ENCODE measurements around the gene NLK. TPM values are rescaled to one million over a fixed set of nuclear protein-coding genes. Genes with fewer than 3 reads are reported as not detected.

NLK gene
- total and polyA plus RNA-seq, 2 donors (not counting 1 experiment from before 2014, with no cell fraction given), result 14.4 to 16.1 TPM

DNA sequence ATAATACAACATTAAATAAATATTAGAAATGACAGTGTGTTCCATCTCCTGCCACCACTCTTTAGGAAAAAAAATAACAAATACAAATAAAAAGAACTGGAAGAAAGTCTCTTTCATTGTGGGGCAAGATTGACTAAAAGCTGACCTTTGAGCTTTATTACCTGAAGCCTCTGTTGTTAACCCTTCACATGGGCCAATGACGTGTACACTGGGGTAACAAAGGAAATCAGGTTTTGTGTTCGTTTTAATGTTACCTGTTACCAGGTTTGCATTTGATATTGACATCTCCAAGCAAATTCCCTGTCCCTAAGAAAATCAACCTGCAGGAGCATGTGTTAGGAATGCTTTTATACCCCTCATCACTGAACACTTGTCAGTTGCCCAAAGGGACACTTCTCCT lies 39.0 kb downstream of the NLK start:
- no peak overlapping the region for H3K4me2 ChIP-seq (ENCODE audit: extremely low read depth, insufficient read depth, low read length)
- no peaks in the 10 kb centered on the region for H3K4me1 ChIP-seq (ENCODE audit: control insufficient read depth, extremely low read depth, insufficient read depth, low read length)
- no peaks in the 10 kb centered on the region for H4K20me1 ChIP-seq (ENCODE audit: control insufficient read depth, extremely low read depth, insufficient read depth, low read length)
- H3K36me3 ChIP-seq (ENCODE audit: control insufficient read depth, insufficient read depth, low read length), result no peaks in the 10 kb centered on the region
- no peak overlapping the region for H2AFZ ChIP-seq (ENCODE audit: low read length)
- no peak overlapping the region for H3K4me3 ChIP-seq (replicated peaks in 1 of 4; ENCODE audit: control extremely low read depth in 1 of 4, insufficient read depth in 1 of 4, low read depth in 3 of 4, low read length in 4 of 4)
- no peak for DNase-seq (ENCODE audit: low read depth in 2 of 2)
- H3K27ac ChIP-seq (ENCODE audit: insufficient read depth, low read length), result no peak overlapping the region
- TF ChIP-seq EZH2 (IDR thresholded peaks at IDR 0.05; ENCODE audit: low read length, missing control alignments), result no peak
- TF ChIP-seq, protein P1, sequence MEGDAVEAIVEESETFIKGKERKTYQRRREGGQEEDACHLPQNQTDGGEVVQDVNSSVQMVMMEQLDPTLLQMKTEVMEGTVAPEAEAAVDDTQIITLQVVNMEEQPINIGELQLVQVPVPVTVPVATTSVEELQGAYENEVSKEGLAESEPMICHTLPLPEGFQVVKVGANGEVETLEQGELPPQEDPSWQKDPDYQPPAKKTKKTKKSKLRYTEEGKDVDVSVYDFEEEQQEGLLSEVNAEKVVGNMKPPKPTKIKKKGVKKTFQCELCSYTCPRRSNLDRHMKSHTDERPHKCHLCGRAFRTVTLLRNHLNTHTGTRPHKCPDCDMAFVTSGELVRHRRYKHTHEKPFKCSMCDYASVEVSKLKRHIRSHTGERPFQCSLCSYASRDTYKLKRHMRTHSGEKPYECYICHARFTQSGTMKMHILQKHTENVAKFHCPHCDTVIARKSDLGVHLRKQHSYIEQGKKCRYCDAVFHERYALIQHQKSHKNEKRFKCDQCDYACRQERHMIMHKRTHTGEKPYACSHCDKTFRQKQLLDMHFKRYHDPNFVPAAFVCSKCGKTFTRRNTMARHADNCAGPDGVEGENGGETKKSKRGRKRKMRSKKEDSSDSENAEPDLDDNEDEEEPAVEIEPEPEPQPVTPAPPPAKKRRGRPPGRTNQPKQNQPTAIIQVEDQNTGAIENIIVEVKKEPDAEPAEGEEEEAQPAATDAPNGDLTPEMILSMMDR (conservative IDR thresholded peaks at IDR 0.05 in 1 of 2, IDR thresholded peaks at IDR 0.05 in 1 of 2; ENCODE audit: low read depth in 1 of 2, low read length in 2 of 2), result no peak
- no peaks in the 10 kb centered on the region for H3K9me3 ChIP-seq (ENCODE audit: control insufficient read depth, insufficient read depth, low read depth, low read length)
- no peaks in the 10 kb centered on the region for H3K27me3 ChIP-seq (ENCODE audit: control insufficient read depth, insufficient read depth, low read length)
- H3K79me2 ChIP-seq (ENCODE audit: control insufficient read depth, insufficient read depth, low read length), result peaks cover 17% of the 10 kb centered on the region
- H3K9ac ChIP-seq (ENCODE audit: insufficient read depth, low read length), result no peak overlapping the region

DNA sequence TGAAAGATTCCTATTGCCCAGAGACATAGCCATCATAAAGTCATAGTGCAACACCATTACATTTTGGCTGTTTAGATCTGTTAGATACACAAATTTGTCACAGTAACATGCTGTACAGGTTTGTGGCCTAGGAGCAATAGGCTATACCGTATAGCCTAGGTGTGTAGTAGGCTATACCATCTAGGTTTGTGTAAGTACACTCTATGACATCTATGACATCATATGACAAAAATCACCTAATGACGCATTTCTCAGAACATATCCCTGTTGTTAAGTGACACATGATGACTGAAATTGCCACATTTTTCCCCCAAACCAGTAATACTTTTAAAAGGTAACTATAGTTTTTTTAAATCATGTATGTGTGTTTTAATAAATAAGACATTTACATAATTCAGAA lies 43.3 kb downstream of the NLK start:
- Histone ChIP-seq H2AFZ (ENCODE audit: low read length) (no peak overlapping the region), H3K4me1 (ENCODE audit: control insufficient read depth, extremely low read depth, insufficient read depth, low read length) (no peaks in the 10 kb centered on the region), H3K9ac (ENCODE audit: insufficient read depth, low read length) (no peak overlapping the region), H3K27ac (ENCODE audit: insufficient read depth, low read length) (no peak overlapping the region), H3K79me2 (ENCODE audit: control insufficient read depth, insufficient read depth, low read length) (peaks cover 22% of the 10 kb centered on the region), H3K27me3 (ENCODE audit: control insufficient read depth, insufficient read depth, low read length) (no peaks in the 10 kb centered on the region), H3K4me2 (ENCODE audit: extremely low read depth, insufficient read depth, low read length) (no peak overlapping the region), H4K20me1 (ENCODE audit: control insufficient read depth, extremely low read depth, insufficient read depth, low read length) (no peaks in the 10 kb centered on the region), H3K36me3 (ENCODE audit: control insufficient read depth, insufficient read depth, low read length) (no peaks in the 10 kb centered on the region), H3K4me3 (replicated peaks in 1 of 4; ENCODE audit: control extremely low read depth in 1 of 4, insufficient read depth in 1 of 4, low read depth in 3 of 4, low read length in 4 of 4) (no peak overlapping the region), H3K9me3 (ENCODE audit: control insufficient read depth, insufficient read depth, low read depth, low read length) (no peaks in the 10 kb centered on the region)
- no peak for TF ChIP-seq EZH2 (IDR thresholded peaks at IDR 0.05; ENCODE audit: low read length, missing control alignments)
- TF ChIP-seq, protein P1 (conservative IDR thresholded peaks at IDR 0.05 in 1 of 2, IDR thresholded peaks at IDR 0.05 in 1 of 2; ENCODE audit: low read depth in 1 of 2, low read length in 2 of 2), result no peak
- DNase-seq (ENCODE audit: low read depth in 2 of 2), result no peak

DNA sequence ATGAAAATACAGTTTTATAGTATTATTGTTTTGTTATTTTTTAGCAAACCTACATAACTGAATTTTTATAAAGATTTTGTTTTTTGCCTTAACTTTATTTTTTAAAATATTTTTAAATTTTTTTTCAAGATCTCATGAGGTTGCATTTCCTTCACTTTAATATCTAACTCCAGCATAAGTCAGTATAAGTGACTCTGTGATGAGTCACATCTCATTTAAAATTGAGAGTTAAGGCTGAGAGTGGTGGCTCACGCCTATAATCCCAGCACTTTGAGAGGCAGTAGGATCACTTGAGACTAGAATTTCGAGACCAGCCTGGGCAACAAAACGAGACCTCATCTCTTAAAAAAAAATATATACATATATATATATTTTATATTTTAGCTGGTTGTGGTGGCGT lies 44.0 kb downstream of the NLK start:
- Histone ChIP-seq H3K9ac (ENCODE audit: insufficient read depth, low read length) (no peak overlapping the region), H4K20me1 (ENCODE audit: control insufficient read depth, extremely low read depth, insufficient read depth, low read length) (no peaks in the 10 kb centered on the region), H3K27me3 (ENCODE audit: control insufficient read depth, insufficient read depth, low read length) (no peaks in the 10 kb centered on the region), H3K27ac (ENCODE audit: insufficient read depth, low read length) (no peak overlapping the region), H3K36me3 (ENCODE audit: control insufficient read depth, insufficient read depth, low read length) (no peaks in the 10 kb centered on the region), H3K4me1 (ENCODE audit: control insufficient read depth, extremely low read depth, insufficient read depth, low read length) (no peaks in the 10 kb centered on the region), H3K9me3 (ENCODE audit: control insufficient read depth, insufficient read depth, low read depth, low read length) (no peaks in the 10 kb centered on the region), H3K79me2 (ENCODE audit: control insufficient read depth, insufficient read depth, low read length) (peaks cover 20% of the 10 kb centered on the region), H3K4me2 (ENCODE audit: extremely low read depth, insufficient read depth, low read length) (no peak overlapping the region), H3K4me3 (replicated peaks in 1 of 4; ENCODE audit: control extremely low read depth in 1 of 4, insufficient read depth in 1 of 4, low read depth in 3 of 4, low read length in 4 of 4) (no peak overlapping the region), H2AFZ (ENCODE audit: low read length) (no peak overlapping the region)
- peak in 1 of 2 donors; percentile 37 for DNase-seq (ENCODE audit: low read depth in 2 of 2)
- TF ChIP-seq, protein P1 (conservative IDR thresholded peaks at IDR 0.05 in 1 of 2, IDR thresholded peaks at IDR 0.05 in 1 of 2; ENCODE audit: low read depth in 1 of 2, low read length in 2 of 2), result no peak
- TF ChIP-seq EZH2 (IDR thresholded peaks at IDR 0.05; ENCODE audit: low read length, missing control alignments), result no peak

Measured in fibroblast of lung (primary cell).